Endothelial cell of umbilical vein (primary cell): Measurements from ENCODE around the gene PFN4. TPM values are rescaled to one million over a fixed set of nuclear protein-coding genes. Genes with fewer than 3 reads are reported as not detected.

Experiments
- polyA plus RNA-seq, 4 experiments: library from polyadenylated mRNA; depleted of rRNA in 3 of 4; stranded (reverse) in 3 of 4; unstranded in 1 of 4; fragments of >200 nt; gene quantifications; 2 replicates each; pipeline versions ENCODE4 v1.2.1 to v1.2.3, GENCODE V29; 2011 to 2012; ENCODE audit warnings: missing spikeins in 1 of 4
- total RNA-seq: library from RNA; stranded (reverse); gene quantifications from 2 replicates; pipeline ENCODE4 v1.2.3, GENCODE V29; 2021

The PFN4 gene
- total and polyA plus RNA-seq, 2 donors (not counting 3 experiments of a cell fraction or from before 2014, with no cell fraction given) = 0.23 to 0.93 TPM

Other genes with a start within 250 kb of the PFN4 start
- 19.1 and 20.0 TPM in 2 replicates for gene ATAD2B, start 196.2 kb downstream of the PFN4 start, total RNA-seq
- gene ATAD2B, start 196.2 kb downstream of the PFN4 start, polyA plus RNA-seq = 1.8 and 2.5 TPM in 2 replicates
- gene UBXN2A, start 182.9 kb downstream of the PFN4 start, total RNA-seq = 16.8 and 19.0 TPM in 2 replicates
- gene UBXN2A, start 182.9 kb downstream of the PFN4 start, polyA plus RNA-seq = 2.8 and 3.6 TPM in 2 replicates
- 0.28 and 0.82 TPM in 2 replicates for gene MFSD2B, start 113.2 kb downstream of the PFN4 start, total RNA-seq
- gene MFSD2B, start 113.2 kb downstream of the PFN4 start, polyA plus RNA-seq = 0.18 and 0.29 TPM in 2 replicates
- 15.4 and 15.9 TPM in 2 replicates for gene WDCP, start 75.9 kb downstream of the PFN4 start, total RNA-seq
- gene WDCP, start 75.9 kb downstream of the PFN4 start, polyA plus RNA-seq = 7.9 and 9.6 TPM in 2 replicates
- 12.9 and 16.8 TPM in 2 replicates for gene FKBP1B, start 73.6 kb downstream of the PFN4 start, total RNA-seq
- gene FKBP1B, start 73.6 kb downstream of the PFN4 start, polyA plus RNA-seq = 40.2 and 44.6 TPM in 2 replicates
- gene SF3B6, start 47.0 kb downstream of the PFN4 start, total RNA-seq = 105 and 108 TPM in 2 replicates
- gene SF3B6, start 47.0 kb downstream of the PFN4 start, polyA plus RNA-seq = 91.9 and 150 TPM in 2 replicates
- gene TP53I3, start 38.5 kb downstream of the PFN4 start, total RNA-seq = 94.2 and 102 TPM in 2 replicates
- 112 and 116 TPM in 2 replicates for gene TP53I3, start 38.5 kb downstream of the PFN4 start, polyA plus RNA-seq
- gene FAM228B, start 135 bp upstream of the PFN4 start, total RNA-seq = 8.3 and 11.9 TPM in 2 replicates
- gene FAM228B, start 135 bp upstream of the PFN4 start, polyA plus RNA-seq = 1.6 and 1.8 TPM in 2 replicates
- 1.00 TPM in 1 of 2 replicates, not detected in the other for gene FAM228A, start 51.7 kb upstream of the PFN4 start, total RNA-seq
- 0.14 and 0.36 TPM in 2 replicates for gene FAM228A, start 51.7 kb upstream of the PFN4 start, polyA plus RNA-seq
- gene ITSN2, start 237.2 kb upstream of the PFN4 start, total RNA-seq = 56.8 and 60.1 TPM in 2 replicates
- 29.2 and 30.5 TPM in 2 replicates for gene ITSN2, start 237.2 kb upstream of the PFN4 start, polyA plus RNA-seq